SK-N-SH (cell line): ENCODE measurements around the gene FFAR3. TPM values are rescaled to one million over a fixed set of nuclear protein-coding genes. Genes with fewer than 3 reads are reported as not detected.

Source experiments
- CTCF ChIA-PET: fragments of 300-600, 350-600 bp; formaldehyde crosslinking; extraction: SDS; loops from one replicate; lab custom pipeline; 2021; lab: Yijun Ruan, JAX
- POLR2A ChIA-PET: fragments of 350-600 bp; sonication (Branson Sonifier 250); formaldehyde crosslinking; extraction: SDS; loops from one replicate; lab custom pipeline; 2020; ENCODE audit warnings: antibody characterized with exemption, inconsistent platforms; lab: Yijun Ruan, JAX
- DNase-seq: peaks from one replicate; pipeline ENCODE4 v3.0.0; 2012
- H2AFZ ChIP-seq: fragments of 200-600 bp; sonication (generic); 2 replicates; pipeline ENCODE4 v1.8.1; 2016; ENCODE audit warnings: antibody characterized with exemption, mild to moderate bottlenecking, low read depth
- H3F3A ChIP-seq: fragments of 200-600 bp; sonication (generic); replicated peaks from 2 replicates; pipeline ENCODE3; 2016; ENCODE audit warnings: antibody characterized with exemption, mild to moderate bottlenecking; ENCODE audit not compliant: insufficient read depth
- H3K27ac ChIP-seq, 2 experiments: fragments of 200-500 bp in 1 of 2; fragments of 200-600 bp in 1 of 2; sonication (Bioruptor generic) in 1 of 2; sonication (generic), shearing (Covaris generic) in 1 of 2; 2 replicates each; pipeline versions ENCODE4 v1.5.1 to v1.6.1; 2014 to 2016; ENCODE audit warnings: low read depth in 2 of 2, inconsistent platforms in 1 of 2, low read length in 1 of 2, mild to moderate bottlenecking in 1 of 2, mixed read lengths in 1 of 2
- H3K27me3 ChIP-seq: fragments of 200-600 bp; sonication (generic), shearing (Covaris generic); 2 replicates; pipeline ENCODE4 v1.6.1; 2016; ENCODE audit warnings: mixed run types; ENCODE audit not compliant: insufficient read depth
- H3K36me3 ChIP-seq, 2 experiments: fragments of 200-500 bp in 1 of 2; fragments of 200-600 bp in 1 of 2; sonication (Bioruptor generic) in 1 of 2; sonication (generic) in 1 of 2; replicated peaks in 1 of 2; 2 replicates each; pipeline versions ENCODE3 to v1.5.1; 2014 to 2016; ENCODE audit warnings: low read length in 1 of 2, mild to moderate bottlenecking in 1 of 2; ENCODE audit not compliant: insufficient read depth in 2 of 2, control insufficient read depth in 1 of 2
- H3K4me1 ChIP-seq, 2 experiments: fragments of 200-500 bp in 1 of 2; fragments of 200-600 bp in 1 of 2; sonication (Bioruptor generic) in 1 of 2; sonication (generic), shearing (Covaris generic) in 1 of 2; 2 replicates each; pipeline versions ENCODE4 v1.5.1 to v1.6.1; 2014 to 2016; ENCODE audit warnings: low read depth in 1 of 2, low read length in 1 of 2, mixed run types in 1 of 2; ENCODE audit not compliant: insufficient read depth in 2 of 2, control insufficient read depth in 1 of 2
- H3K4me2 ChIP-seq: fragments of 200-600 bp; sonication (generic), shearing (Covaris generic); 2 replicates; pipeline ENCODE4 v1.6.1; 2017; ENCODE audit warnings: mixed run types
- H3K4me3 ChIP-seq, 2 experiments: fragments of 200-500 bp in 1 of 2; fragments of 200-600 bp in 1 of 2; sonication (Bioruptor generic) in 1 of 2; sonication (generic), shearing (Covaris generic) in 1 of 2; 2 replicates each; pipeline versions ENCODE4 v1.5.1 to v1.8.1; 2014 to 2016; ENCODE audit warnings: low read depth in 2 of 2, inconsistent platforms in 1 of 2, low read length in 1 of 2, mild to moderate bottlenecking in 1 of 2, mixed read lengths in 1 of 2, moderate library complexity in 1 of 2
- H3K79me2 ChIP-seq: fragments of 200-600 bp; sonication (generic); 2 replicates; pipeline ENCODE4 v1.8.1; 2017; ENCODE audit warnings: mild to moderate bottlenecking; ENCODE audit not compliant: insufficient read depth
- H3K9ac ChIP-seq: fragments of 200-600 bp; sonication (generic); 2 replicates; pipeline ENCODE4 v1.6.1; 2017; ENCODE audit warnings: mixed run types
- H3K9me2 ChIP-seq: fragments of 200-600 bp; sonication (generic); 2 replicates; pipeline ENCODE4 v1.6.1; 2017; ENCODE audit warnings: mixed run types
- H3K9me3 ChIP-seq: fragments of 200-600 bp; sonication (generic); 2 replicates; pipeline ENCODE4 v1.6.1; 2017; ENCODE audit warnings: mixed run types, mild to moderate bottlenecking, moderate library complexity
- H4K20me1 ChIP-seq: fragments of 200-600 bp; sonication (generic); 2 replicates; pipeline ENCODE4 v1.6.1; 2017; ENCODE audit warnings: mild to moderate bottlenecking, mixed run types; ENCODE audit not compliant: insufficient read depth
- CTCF ChIP-seq: fragments of 200-600 bp; sonication (generic); IDR thresholded peaks from 2 replicates; pipeline ENCODE4 v1.6.1; 2017; ENCODE audit warnings: antibody characterized with exemption, mild to moderate bottlenecking, moderate library complexity
- ELF1 ChIP-seq: IDR thresholded peaks from 2 replicates; pipeline ENCODE4 v1.4.0; 2012
- FOSL2 ChIP-seq: IDR thresholded peaks from 2 replicates; pipeline ENCODE4 v1.4.0; 2012; ENCODE audit warnings: low read depth, mild to moderate bottlenecking, moderate library complexity, borderline replicate concordance
- GATA2 ChIP-seq: sonication (generic); formaldehyde crosslinking; IDR thresholded peaks from 2 replicates; pipeline ENCODE4 v1.5.0; 2020; ENCODE audit warnings: mild to moderate bottlenecking, missing genetic modification reagents
- IRF3 ChIP-seq: fragments of 150-350 bp; IDR thresholded peaks from 2 replicates; pipeline ENCODE4 v1.6.1; 2016; ENCODE audit warnings: mild to moderate bottlenecking, low read depth, low read length
- MAX ChIP-seq: IDR thresholded peaks from 2 replicates; pipeline ENCODE4 v1.4.0; 2012; ENCODE audit warnings: low read depth
- MEF2A ChIP-seq: IDR thresholded peaks from 2 replicates; pipeline ENCODE4 v1.4.0; 2012; ENCODE audit warnings: low read depth, borderline replicate concordance
- POLR2AphosphoS5 ChIP-seq: IDR thresholded peaks from 2 replicates; pipeline ENCODE4 v1.6.1; 2012; ENCODE audit warnings: low read depth, low read length
- RCOR1 ChIP-seq: fragments of 150-350 bp; IDR thresholded peaks from 2 replicates; pipeline ENCODE4 v1.6.1; 2017; ENCODE audit warnings: antibody characterized with exemption, low read length
- REST ChIP-seq: IDR thresholded peaks from 2 replicates; pipeline ENCODE4 v1.6.1; 2012; ENCODE audit warnings: mild to moderate bottlenecking, low read depth, low read length, moderate library complexity
- RFX5 ChIP-seq: IDR thresholded peaks from 2 replicates; pipeline ENCODE4 v1.6.1; 2012; ENCODE audit warnings: mild to moderate bottlenecking, improper control_type of control experiment, low read length
- RXRA ChIP-seq: IDR thresholded peaks from 2 replicates; pipeline ENCODE4 v1.4.0; 2012; ENCODE audit warnings: low read depth, mild to moderate bottlenecking, borderline replicate concordance
- TAF1 ChIP-seq: IDR thresholded peaks from 2 replicates; pipeline ENCODE4 v1.6.1; 2012; ENCODE audit warnings: low read depth, mild to moderate bottlenecking, low read length, moderate library complexity, borderline replicate concordance
- TEAD4 ChIP-seq: IDR thresholded peaks from 2 replicates; pipeline ENCODE4 v1.4.0; 2012; ENCODE audit warnings: mild to moderate bottlenecking, borderline replicate concordance; ENCODE audit not compliant: insufficient read depth
- USF2 ChIP-seq: fragments of 150-350 bp; IDR thresholded peaks from 2 replicates; pipeline ENCODE4 v1.6.1; 2017; ENCODE audit warnings: antibody characterized with exemption, low read length, low read depth, borderline replicate concordance
- ZBTB33 ChIP-seq: IDR thresholded peaks from 2 replicates; pipeline ENCODE4 v1.4.0; 2012; ENCODE audit warnings: low read depth, borderline replicate concordance
- WGBS: methylation state at CpG from one replicate; pipeline ENCODE4 v1.1.6; 2017; ENCODE audit warnings: low lambda C conversion rate; 5-methylcytosine and 5-hydroxymethylcytosine counted together
- polyA plus RNA-seq, 3 experiments: library from polyadenylated mRNA; depleted of rRNA; stranded (reverse); fragments of >200 nt; gene quantifications; 2 replicates each; pipeline ENCODE4 v1.2.3, GENCODE V29; 2012

Gene FFAR3
- polyA plus RNA-seq, 1 of the 3 experiments (the other 2 are of a cell fraction), result not detected

- no peaks in the 10 kb centered on the region for H3F3A ChIP-seq
- H3K36me3 ChIP-seq, result no peaks in the 10 kb centered on the region
- no peak for DNase-seq
- no peak overlapping the region for H3K27ac ChIP-seq
- H3K4me2 ChIP-seq, result no peak overlapping the region
- 20% methylated on average over 8 of the region's 8 CpGs for WGBS
- no peak overlapping the region for H3K9ac ChIP-seq
- H3K4me1 ChIP-seq, result peaks cover 0 to 10% of the 10 kb centered on the region in 2 experiments; a peak in 1 of 4 replicates
- no peak overlapping the region for H3K4me3 ChIP-seq
- CTCF ChIA-PET, result interaction anchor here (1.7 to 7.2 kb wide), 2 partner anchors 114 to 141 kb away, joined by 7 to 111 read pairs; no protein-coding TSS in a partner anchor
- no peaks in the 10 kb centered on the region for H4K20me1 ChIP-seq
- no peaks in the 10 kb centered on the region for H3K9me3 ChIP-seq
- peaks cover 65% of the 10 kb centered on the region for H3K27me3 ChIP-seq
- TF ChIP-seq IRF3 (no peak), ZBTB33 (no peak), TAF1 (no peak), CTCF (no peak), GATA2 (CRISPR knock-in tag) (no peak), FOSL2 (no peak), POLR2AphosphoS5 (no peak), USF2 (no peak), RFX5 (no peak), MEF2A (no peak), MAX (no peak), TEAD4 (no peak), ELF1 (no peak), REST (no peak), RCOR1 (no peak), RXRA (no peak)
- POLR2A ChIA-PET, result no interaction called here
- H3K79me2 ChIP-seq, result no peaks in the 10 kb centered on the region
- H2AFZ ChIP-seq, result no peak overlapping the region
- H3K9me2 ChIP-seq, result no peaks in the 10 kb centered on the region
These were observed 3.4 kb upstream of the FFAR3 start for GRCh38 chr19:35354898-35355297.
